Activated T-helper 2 cell treated with anti-CD3 and anti-CD28 coated beads, Interferon-gamma antibody, Interleukin-2, Interleukin-4, amounts not matched to agents 10 μg/mL and 5 μg/mL and 100 μg/mL, durations not matched to agents 14 hours and 24 hours and 36 hours (primary cell): ENCODE measurements around the gene ERG. TPM values are rescaled to one million over a fixed set of nuclear protein-coding genes. Genes with fewer than 3 reads are reported as not detected.

Experiments used
- DNase-seq: peaks from one replicate; pipeline ENCODE4 v3.0.0; 2021; ENCODE audit warnings: low spot score
- H3K27ac Mint-ChIP-seq: one replicate; pipeline ENCODE4 v1.8.0; 2021; ENCODE audit warnings: mixed read lengths
- H3K27me3 Mint-ChIP-seq: one replicate; pipeline ENCODE4 v1.8.0; 2021; ENCODE audit warnings: low read depth, mixed read lengths
- H3K36me3 Mint-ChIP-seq: one replicate; pipeline ENCODE4 v1.8.0; 2021; ENCODE audit warnings: low read depth, mixed read lengths
- H3K4me1 Mint-ChIP-seq: one replicate; pipeline ENCODE4 v1.8.0; 2021; ENCODE audit warnings: low read depth, mixed read lengths
- H3K4me3 Mint-ChIP-seq: one replicate; pipeline ENCODE4 v1.8.0; 2021; ENCODE audit warnings: low read depth, mild to moderate bottlenecking, moderate library complexity, mixed read lengths
- H3K9me3 Mint-ChIP-seq: one replicate; pipeline ENCODE4 v1.8.0; 2021; ENCODE audit warnings: mixed read lengths
- intact Hi-C: fragments of 100-400 bp; cut with micrococcal nuclease; formaldehyde crosslinking; loops from one replicate; pipeline ENCODE4 v1.15.1; 2023
- total RNA-seq: library from RNA; stranded (reverse); gene quantifications from 2 replicates; pipeline ENCODE4 v1.2.3, GENCODE V29; 2022

Gene ERG
- total RNA-seq, 1 donor from 2014 or later = 0.46 TPM

GRCh38 chr21:38354231-38354630 is 144.0 kb downstream of the ERG start:
- H3K4me1 Mint-ChIP-seq = peaks cover 19% of the 10 kb centered on the region
- intact Hi-C loops = loop anchor here (5.0 to 10.0 kb wide), 2 partner anchors 182 to 639 kb away; no protein-coding TSS in a partner anchor
- peaks cover 6% of the 10 kb centered on the region for H3K27me3 Mint-ChIP-seq
- H3K4me3 Mint-ChIP-seq = no peak overlapping the region
- no peak for DNase-seq
- H3K36me3 Mint-ChIP-seq = no peaks in the 10 kb centered on the region
- no peak overlapping the region for H3K27ac Mint-ChIP-seq
- no peaks in the 10 kb centered on the region for H3K9me3 Mint-ChIP-seq

- Mint-ChIP-seq H3K27ac (no peak overlapping the region), H3K36me3 (no peaks in the 10 kb centered on the region), H3K27me3 (peaks cover 6% of the 10 kb centered on the region), H3K4me1 (peaks cover 29% of the 10 kb centered on the region), H3K4me3 (no peak overlapping the region), H3K9me3 (no peaks in the 10 kb centered on the region)
- intact Hi-C loops = loop anchor here (1.0 to 10.0 kb wide), 4 partner anchors 133 to 638 kb away; no protein-coding TSS in a partner anchor
- no peak for DNase-seq
These were observed 145.6 kb downstream of the ERG start for GRCh38 chr21:38352536-38353219.

GRCh38 chr21:38351961-38352521 is 146.2 kb downstream of the ERG start:
- peaks cover 29% of the 10 kb centered on the region for H3K4me1 Mint-ChIP-seq
- H3K27ac Mint-ChIP-seq = no peak overlapping the region
- intact Hi-C loops = loop anchor here (1.0 to 10.0 kb wide), 4 partner anchors 133 to 637 kb away; no protein-coding TSS in a partner anchor
- peaks cover 6% of the 10 kb centered on the region for H3K27me3 Mint-ChIP-seq
- DNase-seq = no peak
- H3K4me3 Mint-ChIP-seq = no peak overlapping the region
- no peaks in the 10 kb centered on the region for H3K9me3 Mint-ChIP-seq
- H3K36me3 Mint-ChIP-seq = no peaks in the 10 kb centered on the region

- no peaks in the 10 kb centered on the region for H3K9me3 Mint-ChIP-seq
- DNase-seq = no peak
- no peak overlapping the region for H3K4me3 Mint-ChIP-seq
- H3K27me3 Mint-ChIP-seq = peaks cover 6% of the 10 kb centered on the region
- intact Hi-C loops = loop anchor here (5.0 to 10.0 kb wide), 2 partner anchors 179 to 637 kb away; no protein-coding TSS in a partner anchor
- peaks cover 29% of the 10 kb centered on the region for H3K4me1 Mint-ChIP-seq
- H3K27ac Mint-ChIP-seq = no peak overlapping the region
- H3K36me3 Mint-ChIP-seq = no peaks in the 10 kb centered on the region
These were observed 146.9 kb downstream of the ERG start for GRCh38 chr21:38351176-38351959.

- Mint-ChIP-seq H3K4me1 (peaks cover 29% of the 10 kb centered on the region), H3K4me3 (no peak overlapping the region), H3K27ac (no peak overlapping the region), H3K36me3 (no peaks in the 10 kb centered on the region), H3K9me3 (no peaks in the 10 kb centered on the region), H3K27me3 (peaks cover 6% of the 10 kb centered on the region)
- intact Hi-C loops = loop anchor here (5.0 to 10.0 kb wide), 2 partner anchors 178 to 636 kb away; no protein-coding TSS in a partner anchor
- no peak for DNase-seq
These were observed 147.6 kb downstream of the ERG start for GRCh38 chr21:38350684-38351083.

GRCh38 chr21:38349977-38350376 is 148.3 kb downstream of the ERG start:
- Mint-ChIP-seq H3K9me3 (no peaks in the 10 kb centered on the region), H3K4me3 (no peak overlapping the region), H3K36me3 (no peaks in the 10 kb centered on the region), H3K27ac (peak overlapping the region; percentile 0), H3K27me3 (peaks cover 6% of the 10 kb centered on the region), H3K4me1 (peaks cover 29% of the 10 kb centered on the region)
- intact Hi-C loops = loop anchor here (1.0 to 10.0 kb wide), 3 partner anchors 27 to 635 kb away; no protein-coding TSS in a partner anchor
- DNase-seq = no peak

- no peak overlapping the region for H3K4me3 Mint-ChIP-seq
- H3K36me3 Mint-ChIP-seq = no peaks in the 10 kb centered on the region
- peaks cover 4% of the 10 kb centered on the region for H3K27me3 Mint-ChIP-seq
- H3K27ac Mint-ChIP-seq = peak overlapping the region; percentile 82
- H3K4me1 Mint-ChIP-seq = peaks cover 29% of the 10 kb centered on the region
- no peak for DNase-seq
- intact Hi-C loops = loop anchor here (1.0 kb wide), 1 partner anchor 26 kb away; no protein-coding TSS in a partner anchor
- no peaks in the 10 kb centered on the region for H3K9me3 Mint-ChIP-seq
These were observed 149.0 kb downstream of the ERG start for GRCh38 chr21:38349111-38349746.

- no peak overlapping the region for H3K27ac Mint-ChIP-seq
- H3K27me3 Mint-ChIP-seq = peaks cover under 1% of the 10 kb centered on the region
- intact Hi-C loops = no loop called here
- no peaks in the 10 kb centered on the region for H3K9me3 Mint-ChIP-seq
- peaks cover 20% of the 10 kb centered on the region for H3K4me1 Mint-ChIP-seq
- DNase-seq = no peak
- H3K4me3 Mint-ChIP-seq = no peak overlapping the region
- H3K36me3 Mint-ChIP-seq = no peaks in the 10 kb centered on the region
These were observed 152.0 kb downstream of the ERG start for GRCh38 chr21:38346286-38346685.

- Mint-ChIP-seq H3K36me3 (no peaks in the 10 kb centered on the region), H3K4me3 (no peak overlapping the region), H3K27ac (no peak overlapping the region), H3K4me1 (peaks cover 4% of the 10 kb centered on the region), H3K27me3 (no peaks in the 10 kb centered on the region), H3K9me3 (no peaks in the 10 kb centered on the region)
- no peak for DNase-seq
- intact Hi-C loops = no loop called here
These were observed 154.6 kb downstream of the ERG start for GRCh38 chr21:38343691-38344090.

- no peaks in the 10 kb centered on the region for H3K9me3 Mint-ChIP-seq
- no peaks in the 10 kb centered on the region for H3K27me3 Mint-ChIP-seq
- DNase-seq = no peak
- no peak overlapping the region for H3K27ac Mint-ChIP-seq
- no peaks in the 10 kb centered on the region for H3K4me1 Mint-ChIP-seq
- intact Hi-C loops = no loop called here
- no peaks in the 10 kb centered on the region for H3K36me3 Mint-ChIP-seq
- H3K4me3 Mint-ChIP-seq = no peak overlapping the region
These were observed 155.5 kb downstream of the ERG start for GRCh38 chr21:38342739-38343138.

GRCh38 chr21:38341546-38342012 is 156.7 kb downstream of the ERG start:
- Mint-ChIP-seq H3K36me3 (no peaks in the 10 kb centered on the region), H3K27me3 (no peaks in the 10 kb centered on the region), H3K4me3 (no peak overlapping the region), H3K4me1 (no peaks in the 10 kb centered on the region), H3K27ac (no peak overlapping the region), H3K9me3 (no peaks in the 10 kb centered on the region)
- no peak for DNase-seq
- intact Hi-C loops = no loop called here

GRCh38 chr21:38340131-38340530 is 158.1 kb downstream of the ERG start:
- Mint-ChIP-seq H3K4me3 (no peak overlapping the region), H3K27me3 (no peaks in the 10 kb centered on the region), H3K4me1 (no peaks in the 10 kb centered on the region), H3K27ac (no peak overlapping the region), H3K36me3 (no peaks in the 10 kb centered on the region), H3K9me3 (no peaks in the 10 kb centered on the region)
- intact Hi-C loops = no loop called here
- DNase-seq = no peak
